MCF 10A (cell line): ENCODE measurements around the gene CCDC78. TPM values are rescaled to one million over a fixed set of nuclear protein-coding genes. Genes with fewer than 3 reads are reported as not detected.
"Not testable (repeated sequence)": the region's sequence is repeated elsewhere in the genome, so short reads cannot be mapped to it uniquely, and the experiment has no call there.

Experiments
- BruUV-seq: library from RNA; stranded (reverse); fragments of 400-500 nt; replicated peaks from 2 replicates; lab custom pipeline; 2021; lab: Mats Ljungman, UMichigan
- CTCF ChIA-PET: fragments of 300-600 bp; sonication (Branson Sonifier 250); formaldehyde crosslinking; extraction: SDS; loops from one replicate; lab custom pipeline; 2021; ENCODE audit warnings: antibody characterized with exemption, inconsistent platforms; lab: Yijun Ruan, JAX
- POLR2A ChIA-PET: fragments of 300-600, 350-650 bp; sonication (Branson Sonifier 250); formaldehyde crosslinking; extraction: SDS; loops from one replicate; lab custom pipeline; 2020; ENCODE audit warnings: antibody characterized with exemption, inconsistent platforms; lab: Yijun Ruan, JAX
- DNase-seq: peaks from one replicate; pipeline ENCODE4 v3.0.0-alpha.2; 2018; ENCODE audit not compliant: unreplicated experiment
- H3K27ac Mint-ChIP-seq: one replicate; pipeline ENCODE4 v1.8.0; 2022; ENCODE audit warnings: mild to moderate bottlenecking, low read depth, mixed read lengths; ENCODE audit not compliant: unreplicated experiment
- H3K27me3 Mint-ChIP-seq: one replicate; pipeline ENCODE4 v1.8.0; 2022; ENCODE audit warnings: mixed read lengths; ENCODE audit not compliant: insufficient read depth, unreplicated experiment
- H3K36me3 Mint-ChIP-seq: one replicate; pipeline ENCODE4 v1.8.0; 2022; ENCODE audit warnings: mild to moderate bottlenecking, moderate library complexity, mixed read lengths; ENCODE audit not compliant: insufficient read depth, unreplicated experiment
- H3K4me1 Mint-ChIP-seq: one replicate; pipeline ENCODE4 v1.8.0; 2022; ENCODE audit warnings: mixed read lengths; ENCODE audit not compliant: insufficient read depth, unreplicated experiment
- H3K4me3 Mint-ChIP-seq: one replicate; pipeline ENCODE4 v1.8.0; 2022; ENCODE audit warnings: mild to moderate bottlenecking, moderate library complexity, mixed read lengths; ENCODE audit not compliant: unreplicated experiment
- H3K9me3 Mint-ChIP-seq: one replicate; pipeline ENCODE4 v1.8.0; 2022; ENCODE audit warnings: mixed read lengths; ENCODE audit not compliant: unreplicated experiment
- intact Hi-C: fragments of 100-400 bp; cut with micrococcal nuclease; formaldehyde crosslinking; loops from 2 replicates; pipeline ENCODE4 v1.14.1; 2022
- total RNA-seq: library from RNA; stranded (reverse); gene quantifications from 2 replicates; pipeline ENCODE4 v1.2.3, GENCODE V29; 2022
- TF ChIP-seq, protein P1 (sequence below): fragments of 200-600 bp; IDR thresholded peaks from one replicate; pipeline ENCODE4 v1.8.0; 2022; ENCODE audit warnings: antibody characterized with exemption, mild to moderate bottlenecking; ENCODE audit not compliant: unreplicated experiment

CCDC78 gene
- total RNA-seq, 1 experiment from 2014 or later, result 6.0 TPM

DNA sequence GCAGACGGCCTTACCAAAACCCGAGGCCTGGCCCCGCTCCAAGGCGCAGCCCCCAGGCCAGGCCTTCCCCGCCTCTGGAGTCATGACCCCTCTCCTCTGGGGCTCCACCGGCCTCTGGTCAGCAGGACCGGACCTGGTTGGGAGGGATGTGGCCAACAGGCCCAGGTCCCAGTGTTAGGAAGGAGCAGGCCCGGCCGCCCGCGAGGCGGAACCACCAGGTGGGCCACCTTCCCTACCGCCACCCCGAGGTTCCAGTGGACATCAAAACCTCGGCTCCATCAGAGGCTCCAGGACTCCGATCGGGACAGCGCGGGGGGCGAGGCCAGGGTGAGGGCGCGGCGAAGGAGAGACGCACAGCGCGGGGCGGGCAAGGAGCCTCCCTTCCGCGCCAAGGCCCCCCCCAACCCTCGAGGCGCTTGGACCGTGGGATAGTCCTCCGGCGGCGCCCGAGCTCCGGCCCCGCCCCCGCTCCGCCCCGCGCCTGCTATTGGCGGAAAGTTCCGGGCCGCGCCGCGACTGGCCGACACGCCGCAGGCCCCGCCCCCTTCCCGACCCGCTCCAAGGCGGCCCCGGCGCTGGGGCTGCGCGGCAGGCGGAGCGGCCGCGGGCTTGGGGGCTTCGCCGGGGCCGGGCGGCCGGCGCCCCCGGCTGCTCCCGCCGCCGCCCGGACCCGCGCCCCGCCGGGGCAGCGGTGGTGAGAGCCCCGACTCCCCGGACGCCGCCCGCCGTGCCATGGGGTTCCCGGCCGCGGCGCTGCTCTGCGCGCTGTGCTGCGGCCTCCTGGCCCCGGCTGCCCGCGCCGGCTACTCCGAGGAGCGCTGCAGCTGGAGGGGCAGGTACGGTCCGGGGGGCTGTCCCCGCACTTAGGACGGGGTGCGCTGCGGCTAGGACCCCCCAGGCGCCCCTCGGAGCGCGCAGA is 11.4 kb downstream of the CCDC78 start, which contains the start of gene METRN:
TSS of gene METRN (plus strand) at position 561 of the 919 bp plus-strand sequence. CDS start at position 733, 172 bp downstream.
- Mint-ChIP-seq H3K9me3 (no peaks in the 10 kb centered on the region), H3K27ac (peak within 1 kb of the TSS; percentile 16), H3K27me3 (no peaks in the 10 kb centered on the region), H3K4me1 (peaks cover 21% of the 10 kb centered on the region), H3K36me3 (peaks cover 19% of the 10 kb centered on the region), H3K4me3 (peak within 1 kb of the TSS; percentile 76)
- intact Hi-C loops, result no loop called here
- DNase-seq, result peak; percentile 83
- CTCF ChIA-PET, result interaction anchor here (0.5 to 1.6 kb wide), 5 partner anchors 8 to 71 kb away, joined by 3 to 6 read pairs (median 4); no protein-coding TSS in a partner anchor
- POLR2A ChIA-PET, result interaction anchor here (0.6 to 8.8 kb wide), 20 partner anchors 9 to 706 kb away, joined by 3 to 124 read pairs (median 4); partner anchors contain the start of genes ANTKMT, CCDC78, CHTF18 and CIAO3
- TF ChIP-seq, protein P1, sequence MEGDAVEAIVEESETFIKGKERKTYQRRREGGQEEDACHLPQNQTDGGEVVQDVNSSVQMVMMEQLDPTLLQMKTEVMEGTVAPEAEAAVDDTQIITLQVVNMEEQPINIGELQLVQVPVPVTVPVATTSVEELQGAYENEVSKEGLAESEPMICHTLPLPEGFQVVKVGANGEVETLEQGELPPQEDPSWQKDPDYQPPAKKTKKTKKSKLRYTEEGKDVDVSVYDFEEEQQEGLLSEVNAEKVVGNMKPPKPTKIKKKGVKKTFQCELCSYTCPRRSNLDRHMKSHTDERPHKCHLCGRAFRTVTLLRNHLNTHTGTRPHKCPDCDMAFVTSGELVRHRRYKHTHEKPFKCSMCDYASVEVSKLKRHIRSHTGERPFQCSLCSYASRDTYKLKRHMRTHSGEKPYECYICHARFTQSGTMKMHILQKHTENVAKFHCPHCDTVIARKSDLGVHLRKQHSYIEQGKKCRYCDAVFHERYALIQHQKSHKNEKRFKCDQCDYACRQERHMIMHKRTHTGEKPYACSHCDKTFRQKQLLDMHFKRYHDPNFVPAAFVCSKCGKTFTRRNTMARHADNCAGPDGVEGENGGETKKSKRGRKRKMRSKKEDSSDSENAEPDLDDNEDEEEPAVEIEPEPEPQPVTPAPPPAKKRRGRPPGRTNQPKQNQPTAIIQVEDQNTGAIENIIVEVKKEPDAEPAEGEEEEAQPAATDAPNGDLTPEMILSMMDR, result no peak
- BruUV-seq, result no TSS peak

DNA sequence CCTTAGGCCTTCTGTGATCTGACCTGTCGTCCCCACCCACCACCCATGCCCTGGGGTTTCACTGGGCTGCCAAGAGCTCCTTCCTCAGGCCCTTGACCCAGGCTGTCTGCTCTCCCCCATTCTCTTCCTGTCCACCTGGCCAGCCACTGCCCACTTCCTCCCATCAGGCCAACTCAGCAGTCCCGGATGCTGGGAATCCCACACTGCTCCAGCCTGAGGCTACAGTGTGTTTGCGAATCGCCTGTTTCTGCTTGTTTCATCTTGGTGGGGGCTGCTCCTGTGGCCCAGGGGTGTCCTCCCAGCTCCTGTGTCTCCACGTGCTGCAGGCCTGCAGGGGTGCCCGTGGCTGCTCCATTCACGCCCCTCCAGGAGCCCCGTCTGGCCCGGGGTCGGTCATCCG is 12.2 kb downstream of the CCDC78 start:
- Mint-ChIP-seq H3K27me3 (no peaks in the 10 kb centered on the region), H3K4me3 (peak overlapping the region; percentile 60), H3K27ac (no peak overlapping the region), H3K36me3 (peaks cover 12% of the 10 kb centered on the region), H3K4me1 (peaks cover 18% of the 10 kb centered on the region), H3K9me3 (no peaks in the 10 kb centered on the region)
- no peak for DNase-seq
- POLR2A ChIA-PET, result interaction anchor here (1.2 to 8.8 kb wide), 6 partner anchors 10 to 74 kb away, joined by 3 to 124 read pairs (median 9); partner anchors contain the start of genes ANTKMT, CCDC78, CHTF18 and CIAO3
- intact Hi-C loops, result no loop called here
- CTCF ChIA-PET, result interaction anchor here (0.6 to 1.6 kb wide), 5 partner anchors 10 to 71 kb away, joined by 3 to 6 read pairs (median 4); no protein-coding TSS in a partner anchor
- no TSS peak for BruUV-seq
- TF ChIP-seq, protein P1, result no peak

DNA sequence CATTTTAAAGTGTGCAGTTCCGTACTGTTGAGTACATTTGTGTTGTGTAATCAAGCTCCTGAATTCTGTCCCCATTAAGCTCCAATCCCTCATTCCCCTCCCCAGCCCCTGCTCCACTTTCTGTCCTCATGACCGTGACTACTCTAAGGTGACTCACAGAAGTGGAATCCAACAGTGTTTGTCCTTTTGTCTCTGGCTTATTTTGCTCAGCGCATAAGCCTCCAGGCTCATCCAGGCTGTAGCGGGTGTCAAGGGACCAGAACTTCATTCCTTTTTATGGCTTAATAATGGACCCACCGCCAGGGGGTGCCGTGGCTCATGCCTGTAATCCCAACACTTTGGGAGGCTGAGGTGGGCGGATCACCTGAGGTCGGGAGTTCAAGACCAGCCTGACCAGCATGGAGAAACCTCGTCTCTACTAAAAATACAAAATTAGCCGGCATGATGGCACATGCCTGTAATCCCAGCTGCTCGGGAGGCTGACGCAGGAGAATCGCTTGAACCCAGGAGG is 13.4 kb downstream of the CCDC78 start:
- BruUV-seq, H3K36me3 Mint-ChIP-seq, H3K9me3 Mint-ChIP-seq, H3K27me3 Mint-ChIP-seq: not testable (repeated sequence)
- TF ChIP-seq, protein P1, result peak; percentile 58
- ChIA-PET POLR2A (interaction anchor here (0.6 to 8.8 kb wide), 20 partner anchors 9 to 125 kb away, joined by 3 to 124 read pairs (median 4); partner anchors contain the start of genes ANTKMT, CCDC78, CIAO3 and HAGHL), CTCF (interaction anchor here (0.6 to 3.9 kb wide), 29 partner anchors 8 to 646 kb away, joined by 3 to 34 read pairs (median 4); partner anchors contain the start of genes ANTKMT, CHTF18, CIAO3 and HAGHL)
- peak overlapping the region; percentile 42 for H3K4me3 Mint-ChIP-seq
- peak; percentile 96 for DNase-seq
- H3K27ac Mint-ChIP-seq, result peak overlapping the region; percentile 72
- intact Hi-C loops, result loop anchor here (1.0 kb wide), 1 partner anchor 73 kb away; no protein-coding TSS in a partner anchor
- H3K4me1 Mint-ChIP-seq, result peaks cover 20% of the 10 kb centered on the region
